Cardiac muscle cell (in vitro differentiated cells and primary cell): ENCODE results near the gene SLC38A9. TPM values are rescaled to one million over a fixed set of nuclear protein-coding genes. Genes with fewer than 3 reads are reported as not detected.
"Not testable (repeated sequence)": the region's sequence is repeated elsewhere in the genome, so short reads cannot be mapped to it uniquely, and the experiment has no call there.

Experiments
- DNase-seq, 2 donors: peaks; one replicate each; pipeline versions ENCODE4 v3.0.0 to v3.0.0-alpha.2; 2010 to 2017; ENCODE audit warnings: low read depth in 1 of 2, low spot score in 1 of 2
- H3K27ac ChIP-seq: fragments of 200-600 bp; sonication (generic); 2 replicates; pipeline ENCODE4 v1.5.1; 2016
- H3K27me3 ChIP-seq: fragments of 200-600 bp; sonication (generic); 2 replicates; pipeline ENCODE4 v1.6.0; 2016; ENCODE audit warnings: control low read depth
- H3K36me3 ChIP-seq: fragments of 200-600 bp; sonication (generic); 2 replicates; pipeline ENCODE4 v1.5.1; 2016; ENCODE audit warnings: control low read depth
- H3K4me1 ChIP-seq: fragments of 200-600 bp; sonication (generic); 2 replicates; pipeline ENCODE4 v1.8.1; 2017; ENCODE audit warnings: low read depth, mild to moderate bottlenecking, mixed run types
- H3K4me3 ChIP-seq: fragments of 200-600 bp; sonication (generic); 2 replicates; pipeline ENCODE4 v1.5.1; 2016; ENCODE audit warnings: mild to moderate bottlenecking
- H3K9me3 ChIP-seq: fragments of 200-600 bp; sonication (generic); 2 replicates; pipeline ENCODE4 v1.5.1; 2017; ENCODE audit warnings: low read depth, mild to moderate bottlenecking, control low read depth
- CTCF ChIP-seq: IDR thresholded peaks from 2 replicates; pipeline ENCODE4 v1.5.1; 2012; ENCODE audit warnings: low read depth, mild to moderate bottlenecking, low read length
- polyA plus RNA-seq: library from polyadenylated mRNA; unstranded; fragments of >200 nt; fragmentation: Nextera tagmentation; extraction: Ambion mirVana; gene quantifications from 2 replicates; pipeline ENCODE4 v1.2.1, GENCODE V29; 2016
- total RNA-seq: library from RNA; depleted of rRNA; stranded (reverse); fragments of >200 nt; gene quantifications from 2 replicates; pipeline ENCODE4 v1.2.3, GENCODE V29; 2016

SLC38A9 gene
- total and polyA plus RNA-seq, 2 experiments from 2014 or later = 14.4 to 15.1 TPM

GRCh38 chr5:55702598-55703345 lies 9.4 kb downstream of the SLC38A9 start:
- no peak overlapping the region for H3K27ac ChIP-seq
- H3K4me1 ChIP-seq = no peaks in the 10 kb centered on the region
- TF ChIP-seq CTCF = no peak
- no peak for DNase-seq
- H3K4me3 ChIP-seq = no peak overlapping the region
- peaks cover 3% of the 10 kb centered on the region for H3K36me3 ChIP-seq
- no peaks in the 10 kb centered on the region for H3K27me3 ChIP-seq
- H3K9me3 ChIP-seq = no peaks in the 10 kb centered on the region

- Histone ChIP-seq H3K9me3 (no peaks in the 10 kb centered on the region), H3K4me1 (no peaks in the 10 kb centered on the region), H3K27me3 (no peaks in the 10 kb centered on the region), H3K36me3 (peaks cover 3% of the 10 kb centered on the region), H3K4me3 (no peak overlapping the region), H3K27ac (no peak overlapping the region)
- TF ChIP-seq CTCF = no peak
- DNase-seq = no peak
These were observed 10.5 kb downstream of the SLC38A9 start for GRCh38 chr5:55701462-55702103.

- H3K36me3 ChIP-seq = peaks cover 3% of the 10 kb centered on the region
- no peak for DNase-seq
- H3K4me1 ChIP-seq = no peaks in the 10 kb centered on the region
- no peak overlapping the region for H3K27ac ChIP-seq
- H3K27me3 ChIP-seq = no peaks in the 10 kb centered on the region
- H3K9me3 ChIP-seq = no peaks in the 10 kb centered on the region
- no peak overlapping the region for H3K4me3 ChIP-seq
- no peak for TF ChIP-seq CTCF
These were observed 11.4 kb downstream of the SLC38A9 start for GRCh38 chr5:55700745-55701144.

GRCh38 chr5:55699041-55699688 lies 13.0 kb downstream of the SLC38A9 start:
- no peaks in the 10 kb centered on the region for H3K27me3 ChIP-seq

GRCh38 chr5:55696704-55697103 lies 15.4 kb downstream of the SLC38A9 start:
- not testable (repeated sequence) for H3K4me1 ChIP-seq, H3K36me3 ChIP-seq, DNase-seq, H3K27ac ChIP-seq, H3K27me3 ChIP-seq, H3K9me3 ChIP-seq, H3K4me3 ChIP-seq

More at GRCh38 chr5:55699041-55699688, 13.0 kb downstream of the SLC38A9 start:
- no peak overlapping the region for H3K4me3 ChIP-seq
- DNase-seq = no peak
- no peak for TF ChIP-seq CTCF
- peaks cover 3% of the 10 kb centered on the region for H3K36me3 ChIP-seq
- H3K4me1 ChIP-seq = no peaks in the 10 kb centered on the region
- H3K27ac ChIP-seq = no peak overlapping the region
- no peaks in the 10 kb centered on the region for H3K9me3 ChIP-seq
